ENCODE measurements around the gene SYT8.

The SYT8 gene

DNA sequence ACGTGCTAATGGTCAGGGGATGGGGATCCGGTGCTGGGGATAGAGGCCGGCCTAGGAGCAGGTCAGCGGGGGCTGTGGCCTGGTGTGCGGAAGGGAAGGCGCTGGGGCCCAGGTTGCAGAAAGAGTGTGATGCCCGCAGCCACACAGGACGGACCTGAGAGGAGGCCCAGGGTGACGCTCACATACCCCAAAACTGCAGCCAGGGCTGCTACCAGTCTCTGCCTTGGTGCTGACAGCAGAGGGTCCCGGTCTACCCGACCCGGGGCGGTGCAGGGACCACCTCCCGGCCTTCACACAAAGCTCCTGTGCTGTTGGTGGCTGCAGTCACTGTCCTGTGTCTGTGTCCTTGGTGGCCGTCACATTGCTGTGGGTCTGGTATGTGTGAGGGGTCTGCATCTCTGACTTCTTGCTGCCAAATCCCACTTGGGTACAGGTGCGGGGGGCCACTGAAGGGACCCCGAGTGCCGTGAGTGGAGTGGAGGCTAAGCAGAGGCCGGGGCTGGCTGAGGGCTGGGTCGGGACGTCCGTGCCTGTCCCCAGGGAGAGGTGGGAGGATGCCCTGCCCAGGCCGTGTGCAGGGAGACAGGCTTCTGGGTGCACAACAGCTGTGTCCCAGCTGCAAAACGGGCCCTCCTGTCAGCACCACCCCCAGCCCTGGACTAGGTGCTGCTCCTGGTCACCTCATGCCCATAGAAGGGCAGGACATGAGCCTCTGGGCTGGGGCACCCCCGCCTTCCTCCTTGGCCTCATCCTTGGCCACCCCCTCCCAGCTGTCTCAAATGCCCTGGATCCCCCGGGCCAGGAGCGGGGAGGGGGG, 19.6 kb downstream of the SYT8 start:
- CTCF ChIA-PET: interaction anchor here (0.6 to 1.4 kb wide), 2 partner anchors 28 to 202 kb away, joined by 4 to 5 read pairs; no protein-coding TSS in a partner anchor
- no peak for TF ChIP-seq ZFP41 (tag by site-specific recombination; IDR thresholded peaks at IDR 0.05; ENCODE audit: borderline replicate concordance)
- TF ChIP-seq ZNF510 (tag by site-specific recombination; IDR thresholded peaks at IDR 0.05; ENCODE audit: insufficient replicate concordance): no peak
- TF ChIP-seq ZNF560 (tag by site-specific recombination; IDR thresholded peaks at IDR 0.05; ENCODE audit: borderline replicate concordance): no peak
- no peak for TF ChIP-seq ZNF138 (tag by site-specific recombination; IDR thresholded peaks at IDR 0.05; ENCODE audit: borderline replicate concordance)
- TF ChIP-seq, protein P1, sequence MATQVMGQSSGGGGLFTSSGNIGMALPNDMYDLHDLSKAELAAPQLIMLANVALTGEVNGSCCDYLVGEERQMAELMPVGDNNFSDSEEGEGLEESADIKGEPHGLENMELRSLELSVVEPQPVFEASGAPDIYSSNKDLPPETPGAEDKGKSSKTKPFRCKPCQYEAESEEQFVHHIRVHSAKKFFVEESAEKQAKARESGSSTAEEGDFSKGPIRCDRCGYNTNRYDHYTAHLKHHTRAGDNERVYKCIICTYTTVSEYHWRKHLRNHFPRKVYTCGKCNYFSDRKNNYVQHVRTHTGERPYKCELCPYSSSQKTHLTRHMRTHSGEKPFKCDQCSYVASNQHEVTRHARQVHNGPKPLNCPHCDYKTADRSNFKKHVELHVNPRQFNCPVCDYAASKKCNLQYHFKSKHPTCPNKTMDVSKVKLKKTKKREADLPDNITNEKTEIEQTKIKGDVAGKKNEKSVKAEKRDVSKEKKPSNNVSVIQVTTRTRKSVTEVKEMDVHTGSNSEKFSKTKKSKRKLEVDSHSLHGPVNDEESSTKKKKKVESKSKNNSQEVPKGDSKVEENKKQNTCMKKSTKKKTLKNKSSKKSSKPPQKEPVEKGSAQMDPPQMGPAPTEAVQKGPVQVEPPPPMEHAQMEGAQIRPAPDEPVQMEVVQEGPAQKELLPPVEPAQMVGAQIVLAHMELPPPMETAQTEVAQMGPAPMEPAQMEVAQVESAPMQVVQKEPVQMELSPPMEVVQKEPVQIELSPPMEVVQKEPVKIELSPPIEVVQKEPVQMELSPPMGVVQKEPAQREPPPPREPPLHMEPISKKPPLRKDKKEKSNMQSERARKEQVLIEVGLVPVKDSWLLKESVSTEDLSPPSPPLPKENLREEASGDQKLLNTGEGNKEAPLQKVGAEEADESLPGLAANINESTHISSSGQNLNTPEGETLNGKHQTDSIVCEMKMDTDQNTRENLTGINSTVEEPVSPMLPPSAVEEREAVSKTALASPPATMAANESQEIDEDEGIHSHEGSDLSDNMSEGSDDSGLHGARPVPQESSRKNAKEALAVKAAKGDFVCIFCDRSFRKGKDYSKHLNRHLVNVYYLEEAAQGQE (tag by site-specific recombination; IDR thresholded peaks at IDR 0.05): no peak
- no peak for TF ChIP-seq ZNF423 (tag by site-specific recombination; IDR thresholded peaks at IDR 0.05)
- no peak overlapping the region for H3K4me3 ChIP-seq (ENCODE audit: low read depth, low read length)
- POLR2A ChIA-PET: no interaction called here
- H3K9me3 ChIP-seq (ENCODE audit: control insufficient read depth, insufficient read depth, low read depth, low read length): no peaks in the 10 kb centered on the region
- no peaks in the 10 kb centered on the region for H3K4me1 ChIP-seq (ENCODE audit: control insufficient read depth, insufficient read depth, low read length)
- no peak overlapping the region for H3K27ac ChIP-seq (ENCODE audit: extremely low read depth, low read depth, low read length)
- no peaks in the 10 kb centered on the region for H3K36me3 ChIP-seq (ENCODE audit: control insufficient read depth in 2 of 2, insufficient read depth in 1 of 2, low read length in 2 of 2)

DNA sequence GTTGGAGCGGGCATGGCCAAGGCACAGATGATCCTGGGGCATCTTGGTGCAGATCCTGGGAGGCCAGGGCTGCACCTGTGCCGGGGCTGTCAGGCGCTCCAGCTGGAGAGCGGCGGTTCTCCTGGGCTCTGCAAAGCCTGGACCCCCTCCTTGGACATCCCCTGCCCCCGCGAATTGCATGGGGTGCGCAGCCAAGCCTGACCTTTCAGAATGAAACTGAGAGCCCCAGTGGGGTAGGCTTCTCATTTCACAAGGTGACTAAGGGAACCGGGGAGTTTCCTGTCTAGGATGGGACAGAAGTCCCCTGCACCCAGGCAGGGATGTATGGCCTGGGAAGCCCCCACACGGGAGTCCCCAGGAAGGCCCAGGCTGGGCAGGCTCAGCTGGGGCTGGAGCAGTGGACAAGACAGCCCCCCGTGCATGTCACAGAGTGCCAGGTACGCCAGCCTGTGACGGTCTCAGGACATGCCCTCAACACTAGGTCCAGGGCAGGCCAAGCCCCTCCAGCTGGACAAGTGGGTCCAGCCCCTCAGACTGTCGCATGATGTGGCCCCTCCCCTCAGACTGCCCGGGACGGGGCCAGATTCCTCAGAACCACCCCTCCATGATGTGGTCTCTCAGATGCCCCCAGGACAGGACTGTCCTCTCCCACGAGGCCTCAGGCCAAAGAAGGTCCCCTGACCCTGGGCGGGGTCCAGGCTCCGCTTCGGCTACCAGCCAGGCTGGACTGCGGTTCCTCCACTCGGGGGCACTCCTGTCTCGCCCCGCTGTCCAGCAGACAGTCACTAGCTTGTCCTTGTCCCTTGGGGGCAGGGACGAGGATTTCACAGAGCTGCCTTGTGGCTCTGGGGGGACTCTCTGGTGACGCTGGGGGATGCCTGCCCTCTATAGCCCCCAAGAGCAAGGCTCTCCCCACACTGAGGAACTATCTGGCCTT, 20.4 kb downstream of the SYT8 start:
- no peaks in the 10 kb centered on the region for H3K4me1 ChIP-seq (ENCODE audit: control insufficient read depth, insufficient read depth, low read length)
- no peak overlapping the region for H3K27ac ChIP-seq (ENCODE audit: extremely low read depth, low read depth, low read length)
- no peaks in the 10 kb centered on the region for H3K9me3 ChIP-seq (ENCODE audit: control insufficient read depth, insufficient read depth, low read depth, low read length)
- POLR2A ChIA-PET: no interaction called here
- TF ChIP-seq, protein P2, sequence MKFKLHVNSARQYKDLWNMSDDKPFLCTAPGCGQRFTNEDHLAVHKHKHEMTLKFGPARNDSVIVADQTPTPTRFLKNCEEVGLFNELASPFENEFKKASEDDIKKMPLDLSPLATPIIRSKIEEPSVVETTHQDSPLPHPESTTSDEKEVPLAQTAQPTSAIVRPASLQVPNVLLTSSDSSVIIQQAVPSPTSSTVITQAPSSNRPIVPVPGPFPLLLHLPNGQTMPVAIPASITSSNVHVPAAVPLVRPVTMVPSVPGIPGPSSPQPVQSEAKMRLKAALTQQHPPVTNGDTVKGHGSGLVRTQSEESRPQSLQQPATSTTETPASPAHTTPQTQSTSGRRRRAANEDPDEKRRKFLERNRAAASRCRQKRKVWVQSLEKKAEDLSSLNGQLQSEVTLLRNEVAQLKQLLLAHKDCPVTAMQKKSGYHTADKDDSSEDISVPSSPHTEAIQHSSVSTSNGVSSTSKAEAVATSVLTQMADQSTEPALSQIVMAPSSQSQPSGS (tag by site-specific recombination; IDR thresholded peaks at IDR 0.05; ENCODE audit: low read depth): no peak
- no peak for TF ChIP-seq FEZF1 (tag by site-specific recombination; IDR thresholded peaks at IDR 0.05)
- CTCF ChIA-PET: interaction anchor here (1.0 to 1.4 kb wide), 2 partner anchors 23 to 27 kb away, joined by 5 read pairs; no protein-coding TSS in a partner anchor
- no peak overlapping the region for H3K4me3 ChIP-seq (ENCODE audit: low read depth, low read length)
- no peaks in the 10 kb centered on the region for H3K36me3 ChIP-seq (ENCODE audit: control insufficient read depth in 2 of 2, insufficient read depth in 1 of 2, low read length in 2 of 2)

DNA sequence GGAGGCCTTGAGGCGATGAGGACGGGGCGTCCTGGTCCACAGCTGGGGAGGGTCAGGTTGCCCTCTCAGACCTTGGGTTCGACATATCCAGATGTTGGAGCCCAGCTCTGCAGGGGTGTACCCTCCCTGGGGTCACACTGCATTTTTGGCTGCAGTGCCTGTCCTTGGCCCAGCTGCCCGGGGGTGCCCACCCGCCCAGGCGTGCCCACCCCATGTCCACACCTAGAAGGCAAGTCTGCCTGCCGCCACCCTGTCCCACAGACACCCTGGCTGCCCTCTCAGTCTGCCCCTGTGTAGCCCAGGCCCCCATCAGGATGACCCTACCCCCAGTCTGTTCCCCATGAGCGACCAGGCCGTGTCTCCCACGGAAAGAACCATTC, 21.1 kb downstream of the SYT8 start:
- H3K4me1 ChIP-seq (ENCODE audit: control insufficient read depth, insufficient read depth, low read length): no peaks in the 10 kb centered on the region
- no peaks in the 10 kb centered on the region for H3K9me3 ChIP-seq (ENCODE audit: control insufficient read depth, insufficient read depth, low read depth, low read length)
- no peak overlapping the region for H3K4me3 ChIP-seq (ENCODE audit: low read depth, low read length)
- no peak for TF ChIP-seq ZNF843 (tag by site-specific recombination; IDR thresholded peaks at IDR 0.05)
- no peak for TF ChIP-seq HOXD13 (CRISPR knock-in tag; IDR thresholded peaks at IDR 0.05; ENCODE audit: borderline replicate concordance)
- TF ChIP-seq, protein P3, sequence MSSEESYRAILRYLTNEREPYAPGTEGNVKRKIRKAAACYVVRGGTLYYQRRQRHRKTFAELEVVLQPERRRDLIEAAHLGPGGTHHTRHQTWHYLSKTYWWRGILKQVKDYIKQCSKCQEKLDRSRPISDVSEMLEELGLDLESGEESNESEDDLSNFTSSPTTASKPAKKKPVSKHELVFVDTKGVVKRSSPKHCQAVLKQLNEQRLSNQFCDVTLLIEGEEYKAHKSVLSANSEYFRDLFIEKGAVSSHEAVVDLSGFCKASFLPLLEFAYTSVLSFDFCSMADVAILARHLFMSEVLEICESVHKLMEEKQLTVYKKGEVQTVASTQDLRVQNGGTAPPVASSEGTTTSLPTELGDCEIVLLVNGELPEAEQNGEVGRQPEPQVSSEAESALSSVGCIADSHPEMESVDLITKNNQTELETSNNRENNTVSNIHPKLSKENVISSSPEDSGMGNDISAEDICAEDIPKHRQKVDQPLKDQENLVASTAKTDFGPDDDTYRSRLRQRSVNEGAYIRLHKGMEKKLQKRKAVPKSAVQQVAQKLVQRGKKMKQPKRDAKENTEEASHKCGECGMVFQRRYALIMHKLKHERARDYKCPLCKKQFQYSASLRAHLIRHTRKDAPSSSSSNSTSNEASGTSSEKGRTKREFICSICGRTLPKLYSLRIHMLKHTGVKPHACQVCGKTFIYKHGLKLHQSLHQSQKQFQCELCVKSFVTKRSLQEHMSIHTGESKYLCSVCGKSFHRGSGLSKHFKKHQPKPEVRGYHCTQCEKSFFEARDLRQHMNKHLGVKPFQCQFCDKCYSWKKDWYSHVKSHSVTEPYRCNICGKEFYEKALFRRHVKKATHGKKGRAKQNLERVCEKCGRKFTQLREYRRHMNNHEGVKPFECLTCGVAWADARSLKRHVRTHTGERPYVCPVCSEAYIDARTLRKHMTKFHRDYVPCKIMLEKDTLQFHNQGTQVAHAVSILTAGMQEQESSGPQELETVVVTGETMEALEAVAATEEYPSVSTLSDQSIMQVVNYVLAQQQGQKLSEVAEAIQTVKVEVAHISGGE (tag by site-specific recombination; conservative IDR thresholded peaks at IDR 0.05; ENCODE audit: low read depth): no peak
- no peak for TF ChIP-seq PRDM1 (tag by site-specific recombination; IDR thresholded peaks at IDR 0.05)
- TF ChIP-seq, protein P4, sequence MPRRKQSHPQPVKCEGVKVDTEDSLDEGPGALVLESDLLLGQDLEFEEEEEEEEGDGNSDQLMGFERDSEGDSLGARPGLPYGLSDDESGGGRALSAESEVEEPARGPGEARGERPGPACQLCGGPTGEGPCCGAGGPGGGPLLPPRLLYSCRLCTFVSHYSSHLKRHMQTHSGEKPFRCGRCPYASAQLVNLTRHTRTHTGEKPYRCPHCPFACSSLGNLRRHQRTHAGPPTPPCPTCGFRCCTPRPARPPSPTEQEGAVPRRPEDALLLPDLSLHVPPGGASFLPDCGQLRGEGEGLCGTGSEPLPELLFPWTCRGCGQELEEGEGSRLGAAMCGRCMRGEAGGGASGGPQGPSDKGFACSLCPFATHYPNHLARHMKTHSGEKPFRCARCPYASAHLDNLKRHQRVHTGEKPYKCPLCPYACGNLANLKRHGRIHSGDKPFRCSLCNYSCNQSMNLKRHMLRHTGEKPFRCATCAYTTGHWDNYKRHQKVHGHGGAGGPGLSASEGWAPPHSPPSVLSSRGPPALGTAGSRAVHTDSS (tag by site-specific recombination; IDR thresholded peaks at IDR 0.05): no peak
- H3K27ac ChIP-seq (ENCODE audit: extremely low read depth, low read depth, low read length): no peak overlapping the region
- ChIA-PET CTCF (interaction anchor here (0.6 to 1.4 kb wide), 3 partner anchors 23 to 940 kb away, joined by 4 to 5 read pairs (median 5); no protein-coding TSS in a partner anchor), POLR2A (no interaction called here)
- H3K36me3 ChIP-seq (ENCODE audit: control insufficient read depth in 2 of 2, insufficient read depth in 1 of 2, low read length in 2 of 2): no peaks in the 10 kb centered on the region

Measured in HEK293 (cell line).